ENCODE data around the gene GATA2.

Gene GATA2

DNA sequence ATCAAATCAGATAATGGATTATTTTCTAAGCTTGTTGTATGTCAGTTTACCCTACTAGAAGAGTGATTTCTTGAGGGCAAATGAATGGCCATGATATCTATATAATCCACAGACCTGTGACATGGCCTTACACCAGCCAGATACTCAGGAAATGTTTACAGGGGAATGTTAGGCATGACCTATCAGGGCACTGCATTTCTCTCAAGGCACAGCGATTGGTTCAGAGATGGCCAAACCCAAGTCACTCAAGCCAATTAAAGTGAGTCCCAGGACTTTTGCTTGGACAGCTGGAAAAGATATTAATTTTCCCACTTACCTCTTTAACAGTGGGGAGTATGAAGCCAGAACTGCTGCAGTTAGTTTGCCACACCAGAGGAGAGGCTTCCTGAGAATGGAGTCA lies 28.7 kb upstream of the GATA2 start:
- peak; percentile 37; the same call in 1 of the 3 replicates for ATAC-seq
- TF ChIP-seq, protein P1, sequence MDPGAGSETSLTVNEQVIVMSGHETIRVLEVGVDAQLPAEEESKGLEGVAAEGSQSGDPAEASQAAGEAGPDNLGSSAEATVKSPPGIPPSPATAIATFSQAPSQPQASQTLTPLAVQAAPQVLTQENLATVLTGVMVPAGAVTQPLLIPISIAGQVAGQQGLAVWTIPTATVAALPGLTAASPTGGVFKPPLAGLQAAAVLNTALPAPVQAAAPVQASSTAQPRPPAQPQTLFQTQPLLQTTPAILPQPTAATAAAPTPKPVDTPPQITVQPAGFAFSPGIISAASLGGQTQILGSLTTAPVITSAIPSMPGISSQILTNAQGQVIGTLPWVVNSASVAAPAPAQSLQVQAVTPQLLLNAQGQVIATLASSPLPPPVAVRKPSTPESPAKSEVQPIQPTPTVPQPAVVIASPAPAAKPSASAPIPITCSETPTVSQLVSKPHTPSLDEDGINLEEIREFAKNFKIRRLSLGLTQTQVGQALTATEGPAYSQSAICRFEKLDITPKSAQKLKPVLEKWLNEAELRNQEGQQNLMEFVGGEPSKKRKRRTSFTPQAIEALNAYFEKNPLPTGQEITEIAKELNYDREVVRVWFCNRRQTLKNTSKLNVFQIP (CRISPR knock-in tag; IDR thresholded peaks at IDR 0.05; ENCODE audit: borderline replicate concordance, low read depth) = no peak
- TF ChIP-seq ARNTL (CRISPR knock-in tag; IDR thresholded peaks at IDR 0.05; ENCODE audit: borderline replicate concordance, low read depth) (no peak), ZFP3 (CRISPR knock-in tag; IDR thresholded peaks at IDR 0.05) (no peak), ZNF70 (CRISPR knock-in tag; IDR thresholded peaks at IDR 0.05) (no peak), ISL1 (CRISPR knock-in tag; IDR thresholded peaks at IDR 0.05) (no peak), OSR1 (CRISPR knock-in tag; IDR thresholded peaks at IDR 0.05) (no peak), PPARA (CRISPR knock-in tag; IDR thresholded peaks at IDR 0.05; ENCODE audit: borderline replicate concordance) (no peak), GLIS3 (CRISPR knock-in tag; IDR thresholded peaks at IDR 0.05) (no peak), BACH2 (CRISPR knock-in tag; IDR thresholded peaks at IDR 0.05; ENCODE audit: borderline replicate concordance) (no peak), TCF4 (CRISPR knock-in tag; IDR thresholded peaks at IDR 0.05; ENCODE audit: borderline replicate concordance) (no peak), ZNF565 (CRISPR knock-in tag; conservative IDR thresholded peaks at IDR 0.05; ENCODE audit: low read depth) (no peak), ZNF8 (CRISPR knock-in tag; IDR thresholded peaks at IDR 0.05) (no peak), CSDC2 (CRISPR knock-in tag; IDR thresholded peaks at IDR 0.05) (no peak), TOX (CRISPR knock-in tag; IDR thresholded peaks at IDR 0.05; ENCODE audit: borderline replicate concordance) (no peak), SNAI2 (CRISPR knock-in tag; IDR thresholded peaks at IDR 0.05) (no peak), ZC3H10 (CRISPR knock-in tag; IDR thresholded peaks at IDR 0.05) (no peak)
- TF ChIP-seq, protein P2, sequence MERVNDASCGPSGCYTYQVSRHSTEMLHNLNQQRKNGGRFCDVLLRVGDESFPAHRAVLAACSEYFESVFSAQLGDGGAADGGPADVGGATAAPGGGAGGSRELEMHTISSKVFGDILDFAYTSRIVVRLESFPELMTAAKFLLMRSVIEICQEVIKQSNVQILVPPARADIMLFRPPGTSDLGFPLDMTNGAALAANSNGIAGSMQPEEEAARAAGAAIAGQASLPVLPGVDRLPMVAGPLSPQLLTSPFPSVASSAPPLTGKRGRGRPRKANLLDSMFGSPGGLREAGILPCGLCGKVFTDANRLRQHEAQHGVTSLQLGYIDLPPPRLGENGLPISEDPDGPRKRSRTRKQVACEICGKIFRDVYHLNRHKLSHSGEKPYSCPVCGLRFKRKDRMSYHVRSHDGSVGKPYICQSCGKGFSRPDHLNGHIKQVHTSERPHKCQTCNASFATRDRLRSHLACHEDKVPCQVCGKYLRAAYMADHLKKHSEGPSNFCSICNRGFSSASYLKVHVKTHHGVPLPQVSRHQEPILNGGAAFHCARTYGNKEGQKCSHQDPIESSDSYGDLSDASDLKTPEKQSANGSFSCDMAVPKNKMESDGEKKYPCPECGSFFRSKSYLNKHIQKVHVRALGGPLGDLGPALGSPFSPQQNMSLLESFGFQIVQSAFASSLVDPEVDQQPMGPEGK (CRISPR knock-in tag; IDR thresholded peaks at IDR 0.05; ENCODE audit: borderline replicate concordance) = no peak
- TF ChIP-seq, protein P3, sequence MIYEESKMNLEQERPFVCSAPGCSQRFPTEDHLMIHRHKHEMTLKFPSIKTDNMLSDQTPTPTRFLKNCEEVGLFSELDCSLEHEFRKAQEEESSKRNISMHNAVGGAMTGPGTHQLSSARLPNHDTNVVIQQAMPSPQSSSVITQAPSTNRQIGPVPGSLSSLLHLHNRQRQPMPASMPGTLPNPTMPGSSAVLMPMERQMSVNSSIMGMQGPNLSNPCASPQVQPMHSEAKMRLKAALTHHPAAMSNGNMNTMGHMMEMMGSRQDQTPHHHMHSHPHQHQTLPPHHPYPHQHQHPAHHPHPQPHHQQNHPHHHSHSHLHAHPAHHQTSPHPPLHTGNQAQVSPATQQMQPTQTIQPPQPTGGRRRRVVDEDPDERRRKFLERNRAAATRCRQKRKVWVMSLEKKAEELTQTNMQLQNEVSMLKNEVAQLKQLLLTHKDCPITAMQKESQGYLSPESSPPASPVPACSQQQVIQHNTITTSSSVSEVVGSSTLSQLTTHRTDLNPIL (CRISPR knock-in tag; IDR thresholded peaks at IDR 0.05; ENCODE audit: low read depth) = no peak
- TF ChIP-seq, protein P4, sequence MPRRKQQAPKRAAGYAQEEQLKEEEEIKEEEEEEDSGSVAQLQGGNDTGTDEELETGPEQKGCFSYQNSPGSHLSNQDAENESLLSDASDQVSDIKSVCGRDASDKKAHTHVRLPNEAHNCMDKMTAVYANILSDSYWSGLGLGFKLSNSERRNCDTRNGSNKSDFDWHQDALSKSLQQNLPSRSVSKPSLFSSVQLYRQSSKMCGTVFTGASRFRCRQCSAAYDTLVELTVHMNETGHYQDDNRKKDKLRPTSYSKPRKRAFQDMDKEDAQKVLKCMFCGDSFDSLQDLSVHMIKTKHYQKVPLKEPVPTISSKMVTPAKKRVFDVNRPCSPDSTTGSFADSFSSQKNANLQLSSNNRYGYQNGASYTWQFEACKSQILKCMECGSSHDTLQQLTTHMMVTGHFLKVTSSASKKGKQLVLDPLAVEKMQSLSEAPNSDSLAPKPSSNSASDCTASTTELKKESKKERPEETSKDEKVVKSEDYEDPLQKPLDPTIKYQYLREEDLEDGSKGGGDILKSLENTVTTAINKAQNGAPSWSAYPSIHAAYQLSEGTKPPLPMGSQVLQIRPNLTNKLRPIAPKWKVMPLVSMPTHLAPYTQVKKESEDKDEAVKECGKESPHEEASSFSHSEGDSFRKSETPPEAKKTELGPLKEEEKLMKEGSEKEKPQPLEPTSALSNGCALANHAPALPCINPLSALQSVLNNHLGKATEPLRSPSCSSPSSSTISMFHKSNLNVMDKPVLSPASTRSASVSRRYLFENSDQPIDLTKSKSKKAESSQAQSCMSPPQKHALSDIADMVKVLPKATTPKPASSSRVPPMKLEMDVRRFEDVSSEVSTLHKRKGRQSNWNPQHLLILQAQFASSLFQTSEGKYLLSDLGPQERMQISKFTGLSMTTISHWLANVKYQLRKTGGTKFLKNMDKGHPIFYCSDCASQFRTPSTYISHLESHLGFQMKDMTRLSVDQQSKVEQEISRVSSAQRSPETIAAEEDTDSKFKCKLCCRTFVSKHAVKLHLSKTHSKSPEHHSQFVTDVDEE (CRISPR knock-in tag; IDR thresholded peaks at IDR 0.05) = no peak

DNA sequence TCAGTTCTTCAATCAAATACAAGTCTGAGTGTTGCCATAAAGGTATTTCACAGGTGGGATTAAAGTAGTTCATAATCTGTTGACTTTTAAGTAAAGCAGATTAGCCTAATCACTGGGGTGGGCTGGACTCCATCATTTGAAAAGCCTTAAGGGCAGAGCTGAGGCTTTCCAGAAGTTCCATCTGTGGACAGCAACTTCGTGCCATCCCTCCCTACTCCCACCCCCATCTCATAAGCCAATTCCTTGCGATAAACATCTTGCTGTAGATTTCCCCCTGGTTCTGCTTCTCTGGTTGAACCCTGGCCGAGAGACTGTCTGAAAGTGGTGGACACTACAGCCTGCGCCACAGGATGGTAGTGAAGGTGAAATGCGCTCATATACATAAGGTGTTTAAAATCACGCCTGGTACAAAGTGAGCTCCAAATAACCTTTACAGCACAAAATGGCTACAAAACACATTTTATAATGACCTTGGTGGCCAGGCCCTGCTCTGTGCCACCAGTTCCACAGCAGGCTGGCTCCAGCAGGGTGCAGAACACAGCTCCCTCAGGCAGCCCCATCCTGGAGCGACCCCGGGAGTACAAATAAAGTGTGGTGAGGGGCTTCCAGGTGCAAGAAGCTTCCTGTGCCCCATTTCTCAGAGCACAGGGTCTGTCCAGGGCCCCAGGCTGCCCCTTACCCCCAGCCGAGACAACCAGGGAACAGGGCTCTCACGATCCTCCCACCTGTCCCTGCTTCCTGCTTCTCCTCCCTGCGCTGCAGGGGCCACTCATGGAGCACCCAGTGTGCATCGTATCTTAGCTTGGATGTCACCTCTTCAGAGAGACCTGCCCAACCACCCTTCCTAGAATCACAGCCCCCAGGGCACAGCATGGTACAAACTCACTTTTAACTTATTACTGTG lies 25.8 kb upstream of the GATA2 start:
- no peak for TF ChIP-seq ZFP3 (CRISPR knock-in tag; IDR thresholded peaks at IDR 0.05)
- TF ChIP-seq, protein P5, sequence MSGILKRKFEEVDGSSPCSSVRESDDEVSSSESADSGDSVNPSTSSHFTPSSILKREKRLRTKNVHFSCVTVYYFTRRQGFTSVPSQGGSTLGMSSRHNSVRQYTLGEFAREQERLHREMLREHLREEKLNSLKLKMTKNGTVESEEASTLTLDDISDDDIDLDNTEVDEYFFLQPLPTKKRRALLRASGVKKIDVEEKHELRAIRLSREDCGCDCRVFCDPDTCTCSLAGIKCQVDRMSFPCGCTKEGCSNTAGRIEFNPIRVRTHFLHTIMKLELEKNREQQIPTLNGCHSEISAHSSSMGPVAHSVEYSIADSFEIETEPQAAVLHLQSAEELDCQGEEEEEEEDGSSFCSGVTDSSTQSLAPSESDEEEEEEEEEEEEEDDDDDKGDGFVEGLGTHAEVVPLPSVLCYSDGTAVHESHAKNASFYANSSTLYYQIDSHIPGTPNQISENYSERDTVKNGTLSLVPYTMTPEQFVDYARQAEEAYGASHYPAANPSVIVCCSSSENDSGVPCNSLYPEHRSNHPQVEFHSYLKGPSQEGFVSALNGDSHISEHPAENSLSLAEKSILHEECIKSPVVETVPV (CRISPR knock-in tag; IDR thresholded peaks at IDR 0.05) = no peak
- TF ChIP-seq BACH2 (CRISPR knock-in tag; IDR thresholded peaks at IDR 0.05; ENCODE audit: borderline replicate concordance) = no peak
- TF ChIP-seq, protein P1 (CRISPR knock-in tag; IDR thresholded peaks at IDR 0.05; ENCODE audit: borderline replicate concordance, low read depth) = no peak
- TF ChIP-seq TCF4 (CRISPR knock-in tag; IDR thresholded peaks at IDR 0.05; ENCODE audit: borderline replicate concordance) = no peak; the same call in 1 of the 2 replicates
- no peak for TF ChIP-seq ESRRG (CRISPR knock-in tag; IDR thresholded peaks at IDR 0.05)
- no peak for TF ChIP-seq ZNF8 (CRISPR knock-in tag; IDR thresholded peaks at IDR 0.05)
- TF ChIP-seq ZC3H10 (CRISPR knock-in tag; IDR thresholded peaks at IDR 0.05) = no peak
- TF ChIP-seq ISL1 (CRISPR knock-in tag; IDR thresholded peaks at IDR 0.05) = no peak
- no peak for ATAC-seq

Data from SK-N-SH treated with all-trans-retinoic acid at 6 μM for 48 hours (cell line).